Measurements from ENCODE around the gene LPP. TPM values are rescaled to one million over a fixed set of nuclear protein-coding genes. Genes with fewer than 3 reads are reported as not detected.
A peak's percentile ranks its signal among the peaks of the same experiment; 100 is the strongest.

LPP gene
- total and polyA plus RNA-seq, 4 donors = 11.1 to 219 (median 66.5) TPM

GRCh38 chr3:188236271-188236670 is 82.3 kb downstream of the LPP start:
- DNase-seq (no peak), ATAC-seq (ENCODE audit: insufficient read depth, low FRiP score) (no peak)
- Histone ChIP-seq H3K9ac (ENCODE audit: insufficient read depth in 1 of 2, low read length in 2 of 2) (no peak overlapping the region), H3K4me3 (no peak overlapping the region), H3K36me3 (ENCODE audit: control insufficient read depth in 4 of 4, insufficient read depth in 4 of 4, low read length in 4 of 4) (peaks cover 0 to 4% (median 1%) of the 10 kb centered on the region in 4 donors), H3K9me3 (ENCODE audit: control insufficient read depth in 4 of 4, insufficient read depth in 3 of 4, low read length in 3 of 4) (no peaks in the 10 kb centered on the region), H3K4me1 (ENCODE audit: control insufficient read depth in 5 of 5, insufficient read depth in 5 of 5, low read length in 5 of 5) (peaks cover 2 to 18% (median 4%) of the 10 kb centered on the region in 5 donors), H3K27me3 (ENCODE audit: control insufficient read depth in 3 of 3, insufficient read depth in 3 of 3, low read length in 2 of 3) (no peaks in the 10 kb centered on the region), H3K27ac (ENCODE audit: low read depth in 1 of 2, low read length in 1 of 2) (no peak overlapping the region)
- 95 to 99% methylated on average over 4 of the region's 4 CpGs for WGBS, 2 donors
- TF ChIP-seq CTCF (IDR thresholded peaks at IDR 0.05; ENCODE audit: control extremely low read depth, extremely low read depth) = no peak

GRCh38 chr3:188239035-188239434 is 85.1 kb downstream of the LPP start:
- WGBS, 2 donors = 97 to 98% methylated on average over 7 of the region's 7 CpGs
- Histone ChIP-seq H3K36me3 (ENCODE audit: control insufficient read depth in 4 of 4, insufficient read depth in 4 of 4, low read length in 4 of 4) (peaks cover 0 to 4% (median 1%) of the 10 kb centered on the region in 4 donors), H3K27me3 (ENCODE audit: control insufficient read depth in 3 of 3, insufficient read depth in 3 of 3, low read length in 2 of 3) (no peaks in the 10 kb centered on the region), H3K9me3 (ENCODE audit: control insufficient read depth in 4 of 4, insufficient read depth in 3 of 4, low read length in 3 of 4) (no peaks in the 10 kb centered on the region), H3K4me1 (ENCODE audit: control insufficient read depth in 5 of 5, insufficient read depth in 5 of 5, low read length in 5 of 5) (peaks cover 0 to 20% (median 4%) of the 10 kb centered on the region in 5 donors), H3K4me3 (no peak overlapping the region), H3K9ac (ENCODE audit: insufficient read depth in 1 of 2, low read length in 2 of 2) (no peak overlapping the region), H3K27ac (ENCODE audit: low read depth in 1 of 2, low read length in 1 of 2) (peak overlapping the region in 1 of 2 donors; percentile 51)
- no peak for TF ChIP-seq CTCF (IDR thresholded peaks at IDR 0.05; ENCODE audit: control extremely low read depth, extremely low read depth)
- no peak for ATAC-seq (ENCODE audit: insufficient read depth, low FRiP score)
- no peak for DNase-seq

GRCh38 chr3:188239577-188239976 is 85.6 kb downstream of the LPP start:
- no peak for ATAC-seq (ENCODE audit: insufficient read depth, low FRiP score)
- H3K9me3 ChIP-seq (ENCODE audit: control insufficient read depth in 4 of 4, insufficient read depth in 3 of 4, low read length in 3 of 4) = no peaks in the 10 kb centered on the region
- no peak for TF ChIP-seq CTCF (IDR thresholded peaks at IDR 0.05; ENCODE audit: control extremely low read depth, extremely low read depth)
- no peaks in the 10 kb centered on the region for H3K27me3 ChIP-seq (ENCODE audit: control insufficient read depth in 3 of 3, insufficient read depth in 3 of 3, low read length in 2 of 3)
- 98 to 100% methylated on average over 1 of the region's 1 CpG for WGBS, 2 donors
- peaks cover 0 to 4% (median 1%) of the 10 kb centered on the region in 4 donors for H3K36me3 ChIP-seq (ENCODE audit: control insufficient read depth in 4 of 4, insufficient read depth in 4 of 4, low read length in 4 of 4)
- H3K4me1 ChIP-seq (ENCODE audit: control insufficient read depth in 5 of 5, insufficient read depth in 5 of 5, low read length in 5 of 5) = peaks cover 0 to 20% (median 4%) of the 10 kb centered on the region in 5 donors
- no peak for DNase-seq
- no peak overlapping the region for H3K4me3 ChIP-seq
- no peak overlapping the region for H3K9ac ChIP-seq (ENCODE audit: insufficient read depth in 1 of 2, low read length in 2 of 2)
- H3K27ac ChIP-seq (ENCODE audit: low read depth in 1 of 2, low read length in 1 of 2) = peak overlapping the region in 1 of 2 donors; percentile 92
